Islet precursor cell (in vitro differentiated cells): ENCODE data around the gene PCDHA1.

Source experiments
- DNase-seq: peaks from one replicate; pipeline ENCODE4 v3.0.0-alpha.2; 2018

The PCDHA1 gene

GRCh38 chr5:140926443-140927227 is 140.7 kb downstream of the PCDHA1 start:
- peak; percentile 98 for DNase-seq

- peak; percentile 72 for DNase-seq
Observed at GRCh38 chr5:140927228-140927573, 141.3 kb downstream of the PCDHA1 start.

GRCh38 chr5:140934964-140935606 is 149.1 kb downstream of the PCDHA1 start:
- no peak for DNase-seq

- DNase-seq = no peak
Observed at GRCh38 chr5:140946578-140946977, 160.6 kb downstream of the PCDHA1 start.

GRCh38 chr5:140951636-140952035 is 165.7 kb downstream of the PCDHA1 start:
- DNase-seq = no peak

- no peak for DNase-seq
Observed at GRCh38 chr5:140953234-140953633, 167.3 kb downstream of the PCDHA1 start.

GRCh38 chr5:140962190-140962589 is 176.2 kb downstream of the PCDHA1 start:
- DNase-seq = no peak

GRCh38 chr5:140964356-140964755 is 178.4 kb downstream of the PCDHA1 start:
- no peak for DNase-seq

GRCh38 chr5:140965905-140966292 is 180.0 kb downstream of the PCDHA1 start:
- no peak for DNase-seq

- peak; percentile 91 for DNase-seq
Observed at GRCh38 chr5:140966293-140967225, 180.6 kb downstream of the PCDHA1 start, which contains the start of gene PCDHAC2. Gene PCDHAC2 (plus strand): TSS chr5:140966476. CDS start chr5:140966767, 291 bp downstream.

GRCh38 chr5:140967226-140967893 is 181.4 kb downstream of the PCDHA1 start:
- peak; percentile 54 for DNase-seq

- DNase-seq = no peak
Observed at GRCh38 chr5:140969880-140970279, 183.9 kb downstream of the PCDHA1 start.

- no peak for DNase-seq
Observed at GRCh38 chr5:140973550-140973949, 187.6 kb downstream of the PCDHA1 start.

- DNase-seq = no peak
Observed at GRCh38 chr5:140977003-140977402, 191.1 kb downstream of the PCDHA1 start.

GRCh38 chr5:140978260-140978659 is 192.3 kb downstream of the PCDHA1 start:
- peak; percentile 66 for DNase-seq

- DNase-seq = no peak
Observed at GRCh38 chr5:140978983-140979382, 193.0 kb downstream of the PCDHA1 start.

- DNase-seq = no peak
Observed at GRCh38 chr5:140982083-140982716, 196.3 kb downstream of the PCDHA1 start.

GRCh38 chr5:140986117-140986521 is 200.2 kb downstream of the PCDHA1 start:
- peak; percentile 92 for DNase-seq

GRCh38 chr5:140988100-140988499 is 202.2 kb downstream of the PCDHA1 start:
- DNase-seq = peak; percentile 90

- no peak for DNase-seq
Observed at GRCh38 chr5:140988608-140989007, 202.7 kb downstream of the PCDHA1 start.

GRCh38 chr5:140989254-140990020 is 203.5 kb downstream of the PCDHA1 start:
- no peak for DNase-seq
